GM21360 (cell line): ENCODE results near the gene PSMD14.

ENCODE experiments used
- ATAC-seq: cut with Tn5 transposase; IDR thresholded peaks from one replicate; pipeline ENCODE4 v1.9.1; 2021; ENCODE audit warnings: mild to moderate bottlenecking, moderate library complexity; ENCODE audit not compliant: unreplicated experiment

The PSMD14 gene

DNA sequence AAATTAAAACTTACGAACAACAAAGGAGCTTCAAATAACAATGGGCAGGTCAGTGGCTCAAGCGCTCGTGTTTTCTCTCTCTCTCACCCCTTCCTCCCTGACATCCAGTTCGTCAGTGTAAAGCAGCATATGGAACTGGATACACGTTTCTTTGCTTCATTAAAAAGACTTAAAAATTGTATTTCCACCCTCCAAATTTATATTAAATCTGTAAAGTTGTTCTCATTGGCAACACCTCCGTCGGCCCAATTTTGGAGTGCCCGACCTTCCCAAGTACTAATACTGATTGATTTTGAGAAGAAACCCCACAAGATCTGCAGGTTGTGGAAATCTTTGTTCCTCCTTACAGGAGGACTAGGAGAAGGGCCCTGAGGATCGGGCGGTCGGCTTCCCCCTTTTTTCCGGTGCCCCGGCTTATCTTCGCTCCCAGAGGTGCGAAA, 110.1 kb downstream of the PSMD14 start:
- ATAC-seq, result no peak

GRCh38 chr2:161418715-161419637, 110.8 kb downstream of the PSMD14 start:
- ATAC-seq, result no peak

DNA sequence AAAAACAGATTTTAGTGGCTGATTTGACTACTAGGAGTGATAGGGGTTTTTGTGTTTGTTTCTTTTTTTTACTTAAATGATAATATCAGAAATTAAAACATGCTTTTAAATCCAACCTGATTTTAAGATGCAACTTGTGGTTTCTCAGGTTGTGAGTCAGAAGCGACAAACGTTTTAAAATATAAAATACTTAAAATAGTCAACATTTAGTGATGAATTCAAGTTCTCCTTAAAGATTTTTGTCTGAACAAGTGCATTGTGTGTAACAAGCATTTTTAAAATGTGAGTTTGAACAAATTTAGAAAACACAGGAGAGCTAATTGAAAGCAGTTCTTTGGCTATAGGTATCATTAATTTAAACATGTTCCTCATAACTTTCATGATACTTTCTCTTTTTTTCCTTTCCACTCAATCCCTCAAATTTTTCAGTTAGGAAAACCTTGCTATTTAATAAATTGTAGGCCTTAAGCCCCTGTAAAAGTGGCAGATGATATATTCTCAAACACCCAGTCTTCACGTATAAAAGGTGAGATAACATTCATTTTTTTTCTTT, 111.5 kb downstream of the PSMD14 start:
- no peak for ATAC-seq

DNA sequence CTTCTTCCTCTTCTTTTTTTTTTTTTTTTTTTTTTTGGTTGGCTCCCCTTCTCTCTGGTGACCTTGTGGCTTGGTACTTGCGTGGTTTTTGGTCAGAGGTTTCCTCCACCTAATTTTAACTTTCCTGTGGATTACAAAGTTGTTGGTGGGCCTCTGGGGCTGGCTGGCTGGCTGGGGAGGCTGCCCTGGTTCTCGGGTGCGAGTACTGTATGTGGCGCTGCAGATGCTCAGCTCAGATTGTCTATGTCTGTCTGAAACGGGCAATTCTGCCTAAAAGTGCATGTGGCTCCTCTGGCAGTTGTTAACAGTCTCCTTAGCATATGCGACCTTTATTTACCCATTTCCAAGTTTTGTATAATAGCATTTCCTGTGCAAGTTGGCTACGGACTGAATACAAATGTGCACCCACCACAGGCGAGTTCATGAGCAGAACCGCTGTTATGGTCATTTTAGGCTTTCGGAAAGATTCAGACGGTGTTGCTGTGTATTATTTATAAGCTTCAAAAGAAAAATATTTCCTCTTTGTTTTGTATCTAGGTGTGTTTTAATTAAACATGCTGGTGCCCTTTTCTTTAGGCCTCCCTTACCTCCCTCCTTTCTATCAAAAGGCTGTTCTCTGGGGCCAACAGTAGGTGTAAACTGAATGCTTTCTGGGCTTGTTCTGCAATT, 112.3 kb downstream of the PSMD14 start:
- no peak for ATAC-seq

DNA sequence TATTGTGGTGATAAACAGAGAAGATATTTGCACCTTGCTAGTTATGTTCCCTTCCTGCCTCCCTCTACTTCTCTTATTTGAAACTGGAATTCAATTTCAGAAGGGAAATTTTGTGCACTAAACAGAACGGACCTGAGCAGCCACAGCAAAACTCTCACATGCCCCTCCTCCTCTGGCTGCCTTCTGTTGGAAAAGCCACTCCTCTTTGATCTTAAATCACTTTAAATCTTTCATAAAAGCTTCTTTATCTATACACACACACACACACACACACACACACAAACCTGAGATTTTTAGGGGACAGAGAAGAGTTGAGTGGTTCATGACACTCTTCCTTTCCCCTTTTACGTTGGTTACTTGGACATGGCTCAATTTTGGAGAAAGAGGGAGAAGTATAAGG, 113.5 kb downstream of the PSMD14 start:
- no peak for ATAC-seq

DNA sequence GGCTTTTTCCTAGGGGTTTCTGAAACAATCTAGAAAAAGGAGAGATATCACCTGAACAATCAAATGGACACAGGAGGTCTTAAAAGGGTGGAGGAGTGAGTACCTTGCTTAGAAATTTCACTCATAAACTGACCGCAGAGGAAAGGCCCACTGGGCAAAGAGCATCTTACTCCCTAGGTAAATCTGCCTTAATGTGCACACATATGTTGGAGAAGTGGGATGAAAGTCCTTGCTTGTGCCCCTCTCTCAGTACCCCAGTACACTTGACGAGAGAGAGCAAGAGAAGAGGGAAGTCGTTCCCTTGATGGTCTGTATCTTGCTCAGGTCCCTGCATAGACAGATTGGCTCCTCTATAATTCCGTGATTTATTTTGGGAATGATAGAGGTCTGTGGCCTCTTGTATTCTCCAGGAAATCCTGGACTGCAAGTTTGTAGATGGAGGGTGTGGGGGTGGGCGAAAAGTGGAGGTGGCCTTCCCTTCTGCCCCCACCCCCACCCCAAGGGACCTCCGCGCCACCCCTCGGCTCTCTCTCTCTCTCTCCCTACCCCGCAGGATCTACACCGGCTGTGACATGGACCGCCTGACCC, 114.7 kb downstream of the PSMD14 start:
- no peak for ATAC-seq

- no peak for ATAC-seq
Observed at GRCh38 chr2:161423421-161424393, 115.5 kb downstream of the PSMD14 start.

GRCh38 chr2:161424394-161424769, 116.2 kb downstream of the PSMD14 start:
- ATAC-seq, result no peak

DNA sequence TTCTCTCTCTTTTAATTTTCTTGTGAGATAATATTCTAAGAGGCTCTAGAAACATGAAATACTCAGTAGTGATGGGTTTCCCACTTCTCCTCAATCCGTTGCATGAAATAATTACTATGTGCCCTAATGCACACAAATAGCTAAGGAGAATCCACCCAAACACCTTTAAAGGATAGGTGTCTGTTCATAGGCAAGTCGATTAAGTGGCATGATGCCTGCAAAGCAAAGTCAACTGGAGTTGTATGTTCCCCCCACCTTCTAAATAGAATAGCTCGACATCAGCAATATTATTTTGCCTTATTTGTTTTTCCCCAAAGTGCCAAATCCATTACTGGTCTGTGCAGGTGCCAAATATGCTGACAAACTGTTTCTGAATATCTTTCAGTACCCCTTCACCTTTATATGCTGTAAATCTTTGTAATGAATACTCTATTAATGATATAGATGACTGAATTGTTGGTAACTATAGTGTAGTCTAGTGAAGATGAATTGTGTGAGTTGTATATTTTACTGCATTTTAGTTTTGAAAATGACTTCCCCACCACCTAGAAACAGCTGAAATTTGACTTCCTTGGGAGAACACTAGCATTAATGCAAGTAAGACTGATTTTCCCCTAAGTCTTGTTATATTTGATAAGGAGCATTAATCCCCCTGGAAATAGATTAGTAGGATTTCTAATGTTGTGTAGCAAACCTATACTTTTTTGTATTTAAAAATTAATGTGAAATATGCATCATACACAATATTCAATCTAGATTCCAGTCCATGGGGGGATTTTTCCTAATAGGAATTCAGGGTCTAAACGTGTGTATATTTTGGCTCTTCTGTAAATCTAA, 116.9 kb downstream of the PSMD14 start:
- no peak for ATAC-seq

GRCh38 chr2:161425728-161426454, 117.7 kb downstream of the PSMD14 start:
- no peak for ATAC-seq

- ATAC-seq, result no peak
Observed at GRCh38 chr2:161426455-161426921, 118.3 kb downstream of the PSMD14 start.

DNA sequence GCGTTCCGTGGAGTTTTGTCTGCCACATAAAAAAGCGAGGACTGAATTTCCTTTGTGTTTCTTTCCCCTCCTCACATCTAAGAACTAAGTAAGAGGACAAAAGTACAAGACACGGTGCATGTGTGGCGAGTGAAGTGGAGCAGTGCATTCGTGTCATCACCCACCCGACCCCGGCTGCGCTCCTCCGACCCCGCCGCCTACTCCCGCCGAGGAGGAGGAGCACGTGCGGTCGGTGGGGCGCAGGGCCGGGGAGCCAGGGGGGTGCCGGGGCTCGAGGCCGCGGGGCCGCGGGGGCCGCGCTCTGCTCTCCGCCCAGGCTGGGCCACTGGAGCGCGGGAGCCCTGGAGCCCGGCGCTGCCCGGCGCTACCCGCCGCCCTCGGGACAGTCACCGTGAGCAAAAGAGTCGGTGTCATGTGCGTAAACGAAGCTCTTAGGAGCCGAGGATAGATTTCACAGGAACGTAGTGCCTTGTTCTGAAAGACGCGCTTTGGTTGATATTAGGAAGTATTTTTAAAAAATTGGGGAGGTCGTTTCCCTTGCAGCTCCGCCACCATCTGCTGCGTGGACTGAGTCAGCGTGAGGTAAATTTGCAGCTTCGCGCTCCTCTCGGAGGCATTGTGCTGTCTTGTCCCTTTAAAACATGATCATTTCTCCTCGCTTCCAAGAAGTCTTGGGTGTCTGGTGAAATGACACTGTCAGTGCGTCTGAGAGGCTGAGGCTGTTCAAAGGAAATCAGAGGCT, 118.9 kb downstream of the PSMD14 start:
- ATAC-seq, result no peak

DNA sequence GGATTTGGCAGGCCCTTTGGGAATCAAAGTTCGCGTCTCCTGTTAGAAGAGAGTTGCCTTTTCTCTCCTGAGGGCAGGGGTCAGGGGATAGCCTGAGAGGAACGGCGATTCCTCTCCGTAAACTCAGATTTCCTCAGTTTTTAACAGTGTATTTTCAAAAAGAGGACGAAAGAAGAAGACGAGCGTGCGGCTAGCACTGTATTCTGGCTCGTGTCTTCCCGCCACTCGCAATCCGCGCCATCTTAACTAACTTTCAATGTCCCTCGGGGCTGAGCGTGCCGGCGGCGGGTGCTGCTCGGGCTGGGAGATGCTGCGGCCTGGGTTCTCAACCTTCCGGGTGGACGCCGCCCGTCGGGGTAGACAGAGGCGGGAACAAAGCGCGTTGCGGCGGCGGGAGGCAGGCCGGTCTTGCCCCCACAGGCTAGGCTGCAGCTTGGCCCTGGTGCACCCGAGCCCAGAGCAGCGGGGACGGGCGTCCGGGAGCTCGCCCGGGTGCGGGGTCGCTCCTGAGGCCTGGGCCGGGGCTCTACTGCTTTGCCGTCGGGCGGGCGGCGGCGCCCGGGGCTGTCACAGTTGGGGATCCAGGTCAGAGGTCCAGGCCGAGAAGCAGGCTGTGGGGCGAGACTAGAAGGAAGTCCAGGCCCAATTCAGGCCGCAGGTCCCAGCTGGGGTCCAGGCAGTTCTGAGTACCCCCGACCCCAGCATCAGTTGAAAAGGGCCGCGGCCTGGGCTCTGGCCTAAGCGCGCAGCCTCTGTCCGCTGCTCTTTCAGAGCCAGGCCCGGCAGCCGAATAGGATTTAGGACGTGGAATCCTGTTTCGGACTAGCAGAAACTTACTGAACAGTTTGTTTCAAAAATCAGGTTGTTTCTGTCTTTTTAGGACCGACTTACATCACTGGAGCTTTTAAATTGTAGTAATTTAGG, 119.7 kb downstream of the PSMD14 start:
- no peak for ATAC-seq

GRCh38 chr2:161430386-161430785, 122.2 kb downstream of the PSMD14 start:
- ATAC-seq, result no peak

- ATAC-seq, result no peak
Observed at GRCh38 chr2:161432107-161432506, 123.9 kb downstream of the PSMD14 start.

- no peak for ATAC-seq
Observed at GRCh38 chr2:161434118-161434517, 125.9 kb downstream of the PSMD14 start.

DNA sequence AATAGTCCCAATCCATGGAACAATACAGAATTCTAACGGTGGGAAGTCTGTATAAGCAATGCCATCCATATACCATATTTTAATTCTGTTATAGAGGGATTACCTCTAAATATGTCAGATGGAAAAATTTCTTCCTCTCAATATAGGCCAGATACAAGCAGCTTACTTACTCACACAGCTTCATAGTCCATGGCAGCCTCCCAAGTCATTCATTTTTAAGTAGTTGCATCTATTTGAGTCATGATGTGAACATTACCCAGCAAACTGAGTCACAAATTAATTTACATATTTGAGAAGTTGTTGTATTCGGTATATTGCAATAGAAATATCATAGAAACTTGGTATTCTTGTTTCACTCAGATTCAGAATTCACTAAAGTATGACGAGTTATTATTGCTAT, 128.2 kb downstream of the PSMD14 start:
- ATAC-seq, result no peak
